Measurements from ENCODE around the gene BICDL2. TPM values are rescaled to one million over a fixed set of nuclear protein-coding genes. Genes with fewer than 3 reads are reported as not detected.

BICDL2 gene
- polyA plus RNA-seq, 1 donor, result not detected

GRCh38 chr16:3008690-3009037 is 28.1 kb downstream of the BICDL2 start:
- no peak for DNase-seq

GRCh38 chr16:3007957-3008689 is 28.6 kb downstream of the BICDL2 start:
- no peak for DNase-seq

- no peak for DNase-seq
Measured at GRCh38 chr16:3007059-3007956, 29.4 kb downstream of the BICDL2 start.

- no peak for DNase-seq
Measured at GRCh38 chr16:3004781-3005284, 31.9 kb downstream of the BICDL2 start.

GRCh38 chr16:3004319-3004718 is 32.4 kb downstream of the BICDL2 start:
- DNase-seq, result no peak

- peak; percentile 95 for DNase-seq
Measured at GRCh38 chr16:3003582-3004270, 33.0 kb downstream of the BICDL2 start.

GRCh38 chr16:3001316-3001715 is 35.4 kb downstream of the BICDL2 start:
- no peak for DNase-seq

GRCh38 chr16:3000540-3000939 is 36.2 kb downstream of the BICDL2 start:
- DNase-seq, result no peak

GRCh38 chr16:2999929-3000328 is 36.8 kb downstream of the BICDL2 start:
- no peak for DNase-seq

GRCh38 chr16:2996298-2996697 is 40.4 kb downstream of the BICDL2 start:
- DNase-seq, result no peak

- DNase-seq, result no peak
Measured at GRCh38 chr16:2992383-2993081, 44.2 kb downstream of the BICDL2 start.

- no peak for DNase-seq
Measured at GRCh38 chr16:2991566-2992261, 45.0 kb downstream of the BICDL2 start.

- no peak for DNase-seq
Measured at GRCh38 chr16:2990891-2991290, 45.9 kb downstream of the BICDL2 start.

GRCh38 chr16:2988590-2989099 is 48.1 kb downstream of the BICDL2 start:
- no peak for DNase-seq

GRCh38 chr16:2987833-2988232 is 48.9 kb downstream of the BICDL2 start:
- DNase-seq, result no peak

- no peak for DNase-seq
Measured at GRCh38 chr16:2987286-2987685, 49.5 kb downstream of the BICDL2 start.

- no peak for DNase-seq
Measured at GRCh38 chr16:2986623-2987188, 50.0 kb downstream of the BICDL2 start.

GRCh38 chr16:2985893-2986355 is 50.8 kb downstream of the BICDL2 start:
- no peak for DNase-seq

- peak; percentile 63 for DNase-seq
Measured at GRCh38 chr16:2985462-2985861, 51.3 kb downstream of the BICDL2 start.

GRCh38 chr16:2983706-2984136 is 53.0 kb downstream of the BICDL2 start:
- peak; percentile 76 for DNase-seq

- no peak for DNase-seq
Measured at GRCh38 chr16:2982402-2982801, 54.3 kb downstream of the BICDL2 start.

All from hindlimb muscle (tissue), 1 donor.